Measurements from ENCODE around the gene RBM33.

RBM33 gene

DNA sequence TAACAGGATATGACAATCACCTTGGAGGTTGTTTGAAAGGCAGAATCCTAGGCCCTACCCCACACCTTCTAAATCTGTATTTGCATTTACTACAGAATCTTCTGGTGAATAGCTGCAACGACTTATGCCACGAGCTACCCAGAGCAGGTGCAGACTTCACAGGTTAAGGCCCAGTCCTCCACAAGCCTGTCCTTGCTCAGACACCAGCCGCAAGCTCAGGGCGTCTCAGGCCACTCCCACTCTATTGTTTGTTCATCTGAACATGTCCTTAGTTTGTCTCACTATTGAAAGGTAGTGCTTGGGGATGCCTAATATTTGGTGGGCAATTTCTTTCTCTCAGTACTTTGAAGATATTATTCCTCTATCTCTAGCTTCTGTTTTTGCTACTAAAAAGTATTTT is 18.9 kb upstream of the RBM33 start:
- DNase-seq = no peak

DNA sequence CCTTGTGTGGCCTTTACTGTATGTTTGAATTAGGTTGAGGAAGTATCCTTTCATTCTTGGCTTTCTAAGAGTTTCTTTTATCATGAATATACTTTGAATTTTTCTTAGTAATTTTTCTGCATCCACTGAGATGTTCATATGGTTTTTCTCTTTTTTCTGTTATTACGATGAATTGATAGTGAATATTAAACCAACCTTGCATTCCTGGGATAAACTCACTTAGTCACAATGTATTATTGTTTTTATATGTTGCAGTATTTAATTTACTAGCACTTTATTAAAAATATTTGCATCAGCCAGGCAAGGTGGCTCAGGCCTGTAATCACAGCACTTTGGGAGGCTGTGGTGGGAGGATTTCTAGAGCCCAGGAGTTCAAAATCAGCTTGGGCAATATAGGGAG is 15.3 kb upstream of the RBM33 start:
- DNase-seq = no peak

DNA sequence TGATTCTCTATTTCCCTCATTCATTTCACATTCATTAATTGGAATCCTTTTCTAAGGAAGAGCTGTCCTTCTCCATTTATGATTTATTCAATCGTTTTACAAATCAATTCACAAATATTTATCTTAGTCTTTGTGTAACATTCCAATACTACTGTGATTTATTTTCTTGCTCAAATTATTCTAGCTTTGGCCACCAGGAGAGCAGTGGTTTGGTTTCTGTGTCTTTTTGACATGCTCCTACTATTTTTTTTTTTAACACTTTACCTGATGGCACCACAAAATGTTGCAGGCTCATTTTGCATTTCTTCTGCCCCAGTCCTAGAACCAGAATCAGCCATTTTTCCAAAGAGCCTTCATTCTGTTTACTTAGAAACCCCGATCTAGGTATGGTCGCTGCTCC is 13.3 kb upstream of the RBM33 start:
- DNase-seq = no peak

DNA sequence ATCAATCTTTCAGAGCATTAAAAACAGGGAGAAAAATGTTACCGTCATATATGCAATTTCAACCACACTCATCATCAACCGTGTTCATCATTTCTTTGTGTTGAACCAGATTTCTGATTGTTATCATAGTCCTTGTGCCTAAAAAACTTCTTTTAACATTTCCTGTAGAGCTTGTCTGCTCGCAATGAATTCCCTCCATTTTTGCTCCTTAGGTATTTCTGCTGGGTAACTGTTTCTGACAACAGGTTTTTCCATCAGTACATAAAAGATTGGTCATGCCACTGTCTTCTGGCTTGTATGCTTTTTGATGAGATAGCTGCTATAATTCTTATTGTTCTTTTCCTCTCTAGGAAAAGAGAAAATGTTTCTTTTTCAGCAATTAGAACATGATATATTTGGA is 8.6 kb upstream of the RBM33 start:
- DNase-seq = no peak

DNA sequence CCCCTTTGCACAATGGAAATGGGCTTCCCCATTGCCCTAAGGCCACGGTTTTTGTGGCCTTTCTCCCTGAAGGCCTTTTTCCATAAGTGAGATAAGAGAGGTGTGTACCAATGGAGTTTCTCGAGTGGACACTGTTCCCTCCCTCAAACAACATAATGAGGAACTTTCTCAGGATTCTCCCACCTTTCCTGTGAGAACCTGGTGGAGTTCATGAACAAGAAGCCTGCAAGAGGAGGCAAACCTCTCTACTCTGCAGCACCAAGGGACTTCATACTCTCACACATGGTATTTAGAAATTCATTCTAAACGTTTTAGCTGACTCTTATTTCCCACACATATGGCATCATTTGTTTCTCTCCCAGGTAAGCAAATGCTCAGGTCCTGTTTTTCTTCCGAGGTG is 7.3 kb upstream of the RBM33 start:
- no peak for DNase-seq

DNA sequence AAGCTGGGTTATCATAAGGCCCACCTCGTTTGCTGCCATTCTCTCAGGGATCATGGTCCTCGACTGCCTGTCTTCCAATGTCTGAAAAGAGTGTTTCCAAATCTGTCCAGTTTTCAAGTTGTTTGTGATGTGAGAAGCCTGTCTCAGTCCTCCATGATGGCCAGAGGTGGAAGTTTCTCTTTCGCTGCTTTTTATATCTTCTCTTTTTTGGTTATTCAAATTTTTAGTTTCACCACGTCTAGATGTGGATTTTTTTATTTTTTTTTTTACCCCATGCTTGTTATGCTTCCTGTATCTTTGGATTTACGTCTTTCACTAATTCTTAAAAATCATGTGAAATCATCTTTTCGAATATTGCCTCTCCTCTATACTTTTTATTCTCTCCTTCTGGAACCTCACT is 6.1 kb upstream of the RBM33 start:
- DNase-seq = no peak

DNA sequence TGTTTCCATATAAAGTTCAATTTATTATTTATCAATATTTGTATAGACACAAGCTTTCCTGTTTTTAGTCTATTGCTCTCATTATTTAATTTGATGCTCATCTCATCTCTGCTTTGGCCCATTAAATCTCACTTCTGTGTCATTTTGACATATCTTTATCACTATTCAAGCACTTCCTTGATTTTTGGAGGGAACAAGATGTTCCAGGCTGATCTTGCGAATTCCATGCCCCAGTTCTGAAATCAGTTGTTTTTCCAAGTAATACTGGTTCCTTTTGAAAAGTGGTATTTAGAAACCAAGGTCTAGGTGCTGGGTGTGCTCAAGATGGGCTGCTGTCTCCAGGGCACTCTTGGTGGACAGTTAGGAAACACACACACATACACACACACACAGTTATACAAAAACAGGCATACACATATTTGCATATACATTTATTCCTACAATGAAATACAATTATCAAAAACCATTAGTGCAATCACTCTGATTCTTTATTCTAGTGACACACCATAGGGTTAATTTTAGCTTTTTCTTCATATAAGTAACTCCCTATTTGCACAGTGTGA is 4.4 kb upstream of the RBM33 start:
- no peak for DNase-seq

DNA sequence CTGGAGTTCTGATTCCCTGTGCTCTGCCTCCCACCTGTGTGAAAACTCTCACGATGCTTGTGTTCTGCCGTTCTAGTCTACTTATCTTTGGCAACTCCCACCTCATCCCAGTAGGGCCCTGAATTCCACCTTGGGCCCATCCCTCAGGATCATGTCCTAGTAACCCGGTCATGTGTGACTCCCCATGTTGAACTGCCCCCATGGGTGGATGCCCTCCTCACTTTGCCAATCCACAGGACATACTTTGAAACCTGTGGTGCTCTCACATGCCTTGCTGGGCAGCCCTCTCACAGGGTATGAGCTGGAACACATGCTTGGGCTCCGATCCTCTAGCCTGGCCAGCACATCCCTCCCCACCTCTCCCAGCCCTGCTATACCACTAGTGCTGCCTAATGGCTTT is 3.8 kb upstream of the RBM33 start:
- DNase-seq = no peak

DNA sequence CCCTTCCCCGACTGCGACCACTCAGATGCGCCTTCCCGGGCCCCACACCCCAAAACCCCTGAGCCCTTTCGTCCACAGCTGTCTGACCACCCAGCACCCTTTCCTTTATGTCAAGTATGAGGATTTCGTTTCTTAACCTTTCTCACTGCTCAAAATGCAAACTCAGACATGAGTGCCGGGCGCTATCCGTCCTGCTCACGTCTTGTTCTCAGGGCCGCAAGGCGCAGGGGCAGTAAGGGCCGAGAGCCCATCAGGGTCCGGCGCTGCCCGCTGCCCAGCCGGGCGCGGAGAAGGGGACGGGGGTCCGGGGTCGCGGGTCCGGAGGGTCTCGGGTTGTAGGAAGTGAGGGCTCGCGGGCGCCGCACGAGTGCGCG is 670 bp upstream of the RBM33 start:
- peak; percentile 57 for DNase-seq

DNA sequence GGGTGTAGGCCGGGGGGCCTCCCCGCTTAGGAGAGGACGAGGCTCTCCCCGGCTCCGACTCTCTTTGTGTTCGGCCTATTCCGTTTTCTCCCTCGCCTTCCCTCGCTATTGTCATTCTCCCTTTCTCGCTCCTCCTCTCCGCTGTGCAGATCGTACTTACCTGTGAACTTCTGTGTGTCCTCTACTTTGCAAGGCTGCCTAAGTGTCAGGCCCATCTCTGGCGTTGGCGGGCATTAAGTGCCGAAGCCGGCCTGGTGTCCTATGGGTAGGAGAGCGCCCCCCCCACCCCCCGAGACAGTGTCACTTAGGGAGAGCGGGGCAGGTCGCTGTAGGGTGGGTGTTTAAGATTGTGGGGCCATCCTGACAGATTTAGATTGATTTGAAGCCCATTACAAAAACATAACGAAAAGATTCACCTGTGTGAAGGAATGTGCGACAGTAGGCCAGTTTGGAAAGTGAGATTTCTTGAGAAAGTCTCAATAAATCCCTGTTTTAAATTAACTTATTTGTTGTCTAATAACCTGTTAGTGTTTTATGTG is 579 bp downstream of the RBM33 start:
- peak; percentile 83 for DNase-seq

DNA sequence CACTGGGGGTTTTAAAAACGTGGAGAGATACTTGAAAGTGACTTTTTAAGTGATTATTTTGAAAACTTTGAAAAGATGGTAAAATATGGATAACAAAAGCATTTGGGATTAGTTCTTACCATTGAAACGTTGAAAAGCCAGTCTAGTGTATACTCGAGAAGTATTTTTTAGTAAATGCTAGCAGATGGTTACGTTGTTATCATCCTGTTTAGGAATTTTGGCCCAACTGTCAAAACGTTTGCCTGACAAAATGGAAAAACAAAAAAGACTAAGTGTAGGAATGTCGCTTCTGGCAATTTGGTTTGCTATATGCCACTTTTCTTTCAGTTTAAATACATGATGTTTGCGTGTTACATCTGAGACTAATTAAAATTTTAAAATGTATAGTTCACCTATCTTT is 1.2 kb downstream of the RBM33 start:
- DNase-seq = no peak

DNA sequence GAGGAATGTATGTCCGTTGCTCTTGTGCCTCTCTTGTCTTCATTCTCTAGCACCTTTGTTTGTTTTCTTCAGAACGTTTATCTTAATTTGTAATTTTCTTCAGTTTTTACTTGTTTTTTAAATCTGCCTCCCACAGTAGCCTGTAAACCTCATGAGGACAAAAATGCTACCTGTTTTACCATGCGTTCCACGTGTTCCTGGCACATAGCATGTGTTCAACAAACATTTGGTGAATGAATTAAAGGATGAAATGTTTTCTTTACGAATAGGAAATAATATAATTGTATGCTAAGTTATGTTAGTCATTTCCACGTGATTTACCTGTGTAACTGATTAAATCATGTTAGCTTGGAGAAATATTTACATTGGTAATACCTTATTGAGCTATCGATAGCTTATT is 2.2 kb downstream of the RBM33 start:
- no peak for DNase-seq

DNA sequence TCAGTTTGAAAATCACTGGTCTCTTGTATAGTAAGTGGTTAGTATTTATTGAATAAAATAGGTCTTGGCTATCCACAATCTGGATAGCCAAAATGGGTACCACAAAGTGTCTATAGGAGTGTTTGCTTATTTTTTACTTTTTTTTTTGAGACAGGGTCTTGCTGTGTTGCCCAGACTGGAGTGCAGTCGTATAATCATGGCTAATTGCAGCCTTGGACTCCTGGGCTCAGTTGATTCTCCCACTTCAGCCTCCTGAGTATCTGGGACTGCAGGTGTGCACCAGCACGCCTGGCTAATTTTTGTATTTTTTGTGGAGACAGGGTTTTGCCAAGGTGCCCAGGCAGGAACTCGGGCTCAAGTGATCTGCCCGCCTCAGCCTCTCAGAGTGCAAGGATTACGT is 2.8 kb downstream of the RBM33 start:
- DNase-seq = no peak

DNA sequence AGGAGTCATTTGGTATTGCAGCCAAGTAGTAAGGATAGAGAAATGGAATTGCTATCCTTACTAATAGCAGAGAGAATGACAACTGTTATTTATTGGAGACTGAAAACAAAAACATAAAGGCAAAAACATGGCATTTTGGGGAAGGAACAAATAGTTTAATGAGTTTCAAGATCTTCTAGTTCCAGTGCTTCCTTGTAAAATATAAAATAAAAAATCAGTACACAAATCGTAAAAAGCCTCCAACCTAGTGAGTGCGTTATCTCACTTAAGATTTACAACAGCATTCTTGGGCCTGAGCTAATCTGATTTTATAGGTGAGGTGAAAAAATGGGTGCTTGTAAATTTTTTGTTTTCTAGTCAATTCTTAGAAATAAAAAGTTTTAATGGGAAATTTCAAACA is 3.3 kb downstream of the RBM33 start:
- DNase-seq = no peak

DNA sequence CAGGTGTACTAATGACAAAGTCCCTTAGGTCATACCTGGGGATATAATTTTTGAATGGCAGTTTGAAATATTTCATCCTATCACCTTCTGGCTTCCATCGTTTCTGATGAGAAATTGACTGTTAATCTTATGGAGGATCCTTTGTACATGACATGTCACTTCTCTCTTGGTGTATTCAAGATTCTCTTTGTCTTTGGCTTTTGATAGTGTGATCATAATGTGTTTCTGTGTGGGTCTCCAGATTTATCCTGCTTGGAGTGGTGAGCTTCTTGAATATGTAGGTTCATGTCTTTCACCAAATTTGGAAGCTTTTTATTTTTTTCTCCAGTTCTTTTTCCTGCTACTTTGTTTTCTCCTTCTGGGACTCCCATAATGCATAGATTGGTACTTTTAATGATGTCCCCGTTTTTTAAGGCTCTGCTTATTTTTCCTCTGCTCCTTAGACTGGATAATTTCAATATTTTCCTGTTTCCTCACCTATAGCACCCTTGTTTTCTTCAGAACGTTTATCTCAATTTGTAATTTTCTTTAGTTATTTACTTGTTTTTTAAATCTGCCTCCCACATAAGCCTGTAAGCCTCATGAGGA is 4.4 kb downstream of the RBM33 start:
- peak; percentile 27 for DNase-seq

DNA sequence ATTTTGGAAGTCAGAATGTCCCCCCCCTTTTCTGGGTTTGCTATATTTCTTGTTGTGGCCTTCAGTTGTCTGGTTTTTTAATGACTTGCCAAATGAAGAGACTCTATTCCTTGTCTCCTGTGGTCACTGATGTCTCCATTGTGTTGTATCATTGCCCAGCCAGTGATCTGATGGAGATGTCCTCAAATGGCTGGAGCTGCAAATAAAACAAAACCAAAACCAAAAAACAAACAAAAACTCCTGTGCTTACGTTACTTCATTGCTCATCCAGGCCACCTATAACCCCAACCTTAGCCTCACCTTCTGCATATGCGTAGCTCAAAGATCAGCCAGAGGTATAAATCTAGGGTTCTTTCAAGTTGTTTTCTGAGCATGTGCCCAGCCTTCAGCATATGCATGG is 5.1 kb downstream of the RBM33 start:
- DNase-seq = no peak

DNA sequence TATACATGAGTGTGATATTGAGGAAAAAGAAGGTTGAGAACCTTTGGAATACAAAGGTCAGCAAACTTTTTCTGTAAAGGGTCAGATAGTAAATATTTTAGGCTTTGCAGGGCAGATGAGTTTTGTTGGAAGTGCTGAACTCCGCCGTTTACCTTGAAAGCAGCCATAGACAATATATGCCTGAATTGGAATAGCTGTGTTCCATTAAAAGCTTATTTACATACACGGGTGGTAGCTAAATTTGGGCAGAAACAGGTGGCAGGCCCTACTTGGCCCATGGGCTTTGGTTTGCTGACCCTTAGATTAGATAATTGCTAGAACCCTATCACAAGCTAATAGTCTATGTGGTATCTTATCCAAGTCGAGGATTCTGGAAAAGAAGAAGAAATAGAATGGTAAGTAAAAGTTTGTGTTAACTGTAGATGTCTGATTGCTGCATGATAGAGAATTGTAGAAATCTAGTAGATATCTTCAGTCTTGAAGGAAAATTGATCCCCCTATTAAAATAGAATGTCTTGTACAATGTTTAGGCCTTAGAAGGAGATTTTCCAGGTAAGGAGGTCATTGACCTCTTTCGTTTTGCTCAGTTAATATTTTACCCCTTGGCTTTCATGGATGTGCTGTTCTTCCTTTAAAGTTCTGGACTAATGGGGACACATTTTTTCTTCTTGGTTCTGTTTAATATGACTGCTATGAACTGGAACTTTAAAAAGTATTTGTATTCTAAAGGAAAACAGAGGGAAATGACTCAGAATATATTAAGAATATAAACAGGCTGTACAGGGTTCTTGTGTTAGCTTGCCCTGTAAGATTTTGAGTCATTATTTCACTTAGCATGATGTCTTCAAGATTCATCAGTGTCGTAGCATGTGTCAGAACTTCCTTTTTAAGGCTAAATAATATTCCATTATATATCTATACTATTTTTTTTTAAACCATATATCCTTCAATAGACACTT is 8.0 kb downstream of the RBM33 start:
- DNase-seq = no peak

DNA sequence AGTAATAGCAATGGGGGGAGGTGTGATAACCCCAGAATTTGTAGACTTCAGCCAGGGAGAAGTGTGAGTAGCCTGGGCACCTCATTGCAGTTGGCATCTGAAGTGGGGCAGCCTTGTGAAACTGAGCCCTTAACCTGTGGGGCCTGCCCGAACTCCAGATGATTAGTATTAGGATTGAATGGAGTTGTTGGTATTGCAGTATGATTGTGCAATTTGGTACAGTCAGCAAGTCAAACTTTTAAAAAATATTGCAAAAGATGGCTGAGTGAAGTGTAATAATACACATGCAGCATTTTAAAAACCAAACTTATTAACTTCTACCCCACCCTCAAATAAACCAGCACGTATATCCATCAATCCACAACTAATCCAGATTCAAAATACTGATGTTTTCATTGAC is 9.3 kb downstream of the RBM33 start:
- peak; percentile 27 for DNase-seq

DNA sequence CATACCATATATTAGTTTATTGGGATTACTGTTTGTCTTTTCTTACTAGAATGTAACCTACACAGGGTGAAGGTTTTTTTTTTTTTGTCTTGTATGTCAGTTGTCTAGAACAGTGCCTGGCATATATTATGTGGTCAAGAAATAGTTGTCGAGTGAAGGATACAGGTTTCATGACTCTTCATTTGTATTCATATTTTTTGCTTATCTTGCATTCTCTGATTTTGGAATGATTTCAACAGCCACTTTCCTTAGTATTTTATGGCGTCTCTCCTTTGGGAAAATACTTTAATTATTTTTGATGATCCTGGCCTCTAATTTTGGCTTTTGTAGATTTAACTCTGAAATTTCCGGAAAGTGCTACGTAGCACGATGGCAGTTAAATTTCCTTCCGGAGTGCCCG is 12.4 kb downstream of the RBM33 start:
- DNase-seq = no peak

DNA sequence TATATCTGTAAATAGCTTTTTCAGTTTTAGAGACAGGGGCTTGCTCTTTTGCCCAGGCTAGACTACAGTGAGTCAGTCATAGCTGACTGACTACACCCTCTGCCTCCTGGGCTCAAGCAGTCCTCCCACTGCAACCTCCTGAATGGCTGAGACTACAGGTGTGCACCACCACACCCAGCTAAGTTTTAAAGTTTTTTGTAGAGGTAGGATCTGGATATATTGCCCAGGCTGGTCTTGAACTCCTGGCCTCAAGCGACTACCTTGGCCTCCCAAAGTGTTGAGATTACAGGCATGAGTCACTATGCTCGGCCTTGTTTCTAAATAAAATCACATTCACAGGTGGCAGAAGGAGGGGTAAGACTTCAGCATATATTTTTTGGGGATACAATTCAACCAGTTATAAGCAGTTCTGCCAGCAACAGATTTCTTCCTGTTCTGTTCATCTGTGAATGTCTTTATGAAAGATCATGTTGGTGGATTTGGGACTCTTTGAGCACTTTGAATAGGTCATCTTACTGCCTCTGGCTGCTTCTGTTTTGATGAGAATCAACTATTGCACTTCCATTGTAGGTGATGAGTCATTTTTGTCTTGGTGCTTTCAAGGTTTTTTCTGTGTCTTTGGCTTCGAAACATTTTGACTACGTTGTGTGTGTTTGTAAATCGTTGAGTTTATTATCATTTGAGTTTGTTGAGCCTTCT is 15.7 kb downstream of the RBM33 start:
- peak; percentile 32 for DNase-seq

DNA sequence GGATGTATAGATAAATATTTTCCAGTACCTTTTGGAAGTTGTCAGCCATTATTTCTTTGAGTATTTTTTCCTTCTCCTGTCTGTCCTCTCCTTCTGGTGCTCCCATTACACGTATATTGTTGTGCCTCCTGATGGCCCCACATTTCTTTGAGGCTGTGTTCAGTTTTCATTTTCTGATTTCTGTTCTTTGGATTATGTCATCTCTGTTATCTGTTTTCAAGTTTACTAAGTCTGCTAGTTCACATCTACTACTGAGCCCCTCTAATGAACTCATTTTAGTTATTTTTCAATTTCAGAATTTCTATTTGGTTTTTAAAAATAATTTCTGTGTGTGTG is 16.3 kb downstream of the RBM33 start:
- DNase-seq = no peak

DNA sequence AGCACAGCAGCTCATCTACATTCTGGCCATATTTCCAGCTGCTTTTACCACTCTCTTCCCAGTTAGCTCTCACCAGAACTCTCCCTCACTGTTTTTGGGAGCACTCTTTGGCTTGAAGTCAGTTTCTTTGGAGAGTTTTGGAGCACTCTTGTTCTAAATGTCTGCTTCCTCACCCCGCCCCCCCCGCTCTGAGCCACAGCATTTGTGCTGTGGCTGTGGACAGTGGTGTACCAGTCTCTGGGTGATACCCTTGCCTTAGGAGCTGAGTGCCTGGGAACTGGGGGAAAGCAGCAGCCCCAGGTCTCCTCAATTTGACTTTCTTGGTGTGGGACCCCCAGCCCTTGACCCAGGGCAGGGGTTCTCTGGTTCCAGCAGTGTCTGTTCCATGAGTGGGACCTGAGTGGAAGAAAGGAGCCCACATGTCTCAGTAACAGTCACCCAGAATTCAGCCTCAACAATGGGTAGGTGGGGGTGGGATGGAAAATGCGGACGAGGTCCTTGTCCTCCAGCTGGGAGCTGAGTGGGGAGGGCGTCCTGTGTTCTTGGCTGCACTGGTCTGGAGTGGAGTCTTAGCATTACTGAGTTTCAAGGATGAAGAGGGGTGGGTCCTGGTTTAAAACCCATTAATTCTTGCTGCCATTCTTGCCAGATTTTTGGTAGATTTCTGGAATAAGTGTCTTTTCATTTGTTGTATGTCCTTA is 18.0 kb downstream of the RBM33 start:
- no peak for DNase-seq

DNA sequence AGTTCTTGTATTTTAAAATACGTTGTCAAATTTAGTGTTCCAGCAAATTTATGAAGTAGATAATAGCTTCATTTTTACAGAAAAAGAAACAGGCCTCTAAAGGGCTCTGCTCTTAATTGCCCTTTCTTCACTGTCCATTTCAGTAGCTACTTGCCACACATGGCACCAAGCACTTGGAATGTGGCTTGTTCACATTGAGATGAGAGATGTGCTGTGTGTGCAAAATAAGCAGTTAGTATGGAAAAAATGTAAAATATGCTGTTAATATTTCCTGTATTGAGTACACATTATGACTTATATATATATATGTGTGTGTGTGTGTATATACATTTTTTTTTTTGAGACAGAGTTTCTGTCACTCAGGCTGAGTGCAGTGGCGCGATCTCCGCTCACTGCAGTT is 19.5 kb downstream of the RBM33 start:
- no peak for DNase-seq
